Iris pigment epithelial cell (primary cell): ENCODE data around the gene GPAT3.
"Not testable (repeated sequence)": the region's sequence is repeated elsewhere in the genome, so short reads cannot be mapped to it uniquely, and the experiment has no call there.

Source experiments
- DNase-seq: peaks from one replicate; pipeline ENCODE4 v3.0.0-alpha.2; 2011; ENCODE audit warnings: low read depth

GPAT3 gene

GRCh38 chr4:83535520-83536361 lies at the start of gene GPAT3:
Gene GPAT3 (plus strand): TSS chr4:83536108. CDS start chr4:83536623, 515 bp downstream.
- DNase-seq = peak; percentile 78

DNA sequence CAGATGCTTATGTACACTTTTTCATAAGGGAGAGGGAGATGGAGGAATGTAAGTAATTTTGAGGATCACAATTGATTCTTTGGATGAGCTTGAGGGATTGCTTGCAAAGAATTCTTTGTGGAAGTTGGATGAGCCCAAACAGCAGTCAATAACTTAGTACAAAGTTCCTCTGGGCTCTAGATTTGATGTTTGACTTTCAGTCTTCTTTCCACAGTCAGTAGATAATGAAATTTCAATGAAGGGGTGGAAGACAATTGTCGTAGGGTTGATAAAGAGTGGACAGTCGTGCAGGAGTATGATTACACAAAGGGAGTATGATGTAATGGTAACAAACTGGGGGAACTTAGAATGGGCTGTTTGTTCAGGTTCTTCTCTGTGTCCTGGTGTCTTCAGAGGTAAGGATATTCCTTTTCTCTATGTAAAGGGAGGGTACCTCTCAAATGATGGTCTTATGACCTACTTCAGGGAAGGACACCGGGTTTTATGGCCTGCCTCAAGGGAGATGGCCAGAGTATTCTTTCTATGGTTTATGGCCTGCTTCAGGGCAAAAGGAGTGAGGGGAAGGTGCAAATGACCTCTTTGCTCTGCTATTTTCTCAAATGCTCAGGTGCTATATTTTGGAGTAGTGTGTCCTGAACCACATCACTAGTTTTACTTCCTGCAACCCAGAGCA lies 49.3 kb upstream of the GPAT3 start:
- no peak for DNase-seq

- no peak for DNase-seq
Measured at GRCh38 chr4:83489711-83490326, 46.1 kb upstream of the GPAT3 start.

GRCh38 chr4:83490876-83491450 lies 44.9 kb upstream of the GPAT3 start:
- peak; percentile 37 for DNase-seq

DNA sequence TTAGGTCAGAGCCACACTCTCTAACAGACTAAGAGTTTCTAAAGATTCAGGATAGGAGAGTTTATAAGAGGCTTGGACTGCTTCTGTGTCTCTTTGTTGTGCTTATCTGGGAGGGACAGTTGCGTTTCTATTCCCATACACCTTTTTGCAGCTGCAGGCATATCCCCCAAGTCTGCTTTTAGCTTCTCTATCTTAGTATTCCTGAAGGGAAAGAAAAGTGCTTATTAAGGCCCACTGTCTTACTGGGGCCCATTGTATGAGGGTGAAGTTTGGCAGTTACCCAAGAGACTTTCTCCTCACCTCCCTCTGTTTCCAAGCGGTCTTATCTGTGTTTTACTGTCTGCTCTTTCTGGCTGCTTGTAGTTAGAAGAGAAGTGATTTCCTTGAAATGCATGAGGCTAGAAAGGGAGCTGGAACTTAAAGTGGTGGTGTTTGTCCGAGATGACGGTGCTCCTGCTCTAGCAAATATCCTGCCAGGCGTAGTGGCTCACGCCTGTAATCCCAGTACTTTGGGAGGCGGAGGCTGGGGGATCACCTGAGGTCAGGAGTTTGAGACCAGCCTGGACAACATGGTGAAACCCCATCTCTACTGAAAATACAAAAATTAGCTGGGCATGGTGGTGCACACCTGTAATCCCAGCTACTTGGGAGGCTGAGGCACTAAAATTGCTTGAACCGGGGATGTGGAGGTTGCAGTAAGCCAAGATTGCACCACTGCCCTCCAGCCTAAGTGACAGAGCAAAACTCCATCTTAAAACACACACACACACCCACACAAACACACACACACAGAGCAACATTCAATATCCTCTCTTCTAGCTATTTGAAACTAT lies 39.6 kb upstream of the GPAT3 start:
- not testable (repeated sequence) for DNase-seq

DNA sequence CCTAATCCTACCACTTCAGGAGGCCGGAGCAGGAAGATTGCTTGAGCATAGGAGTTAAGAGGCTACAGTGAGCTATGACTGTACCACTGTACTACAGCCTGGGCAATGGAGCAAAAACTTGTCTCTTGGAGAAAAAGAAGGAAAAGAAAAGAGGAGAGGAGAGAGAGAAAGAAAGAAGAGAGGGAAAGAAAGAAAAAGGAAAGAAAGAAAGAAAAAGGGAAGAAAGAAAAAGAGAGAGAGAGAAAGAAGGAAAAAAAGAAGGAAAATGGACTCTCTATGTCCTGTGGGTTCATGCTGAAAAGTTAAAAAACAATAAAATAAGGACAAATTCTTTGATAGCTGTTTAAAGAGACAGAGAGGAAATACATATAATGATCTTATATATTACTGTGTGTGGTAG lies 37.7 kb upstream of the GPAT3 start:
- DNase-seq = no peak

DNA sequence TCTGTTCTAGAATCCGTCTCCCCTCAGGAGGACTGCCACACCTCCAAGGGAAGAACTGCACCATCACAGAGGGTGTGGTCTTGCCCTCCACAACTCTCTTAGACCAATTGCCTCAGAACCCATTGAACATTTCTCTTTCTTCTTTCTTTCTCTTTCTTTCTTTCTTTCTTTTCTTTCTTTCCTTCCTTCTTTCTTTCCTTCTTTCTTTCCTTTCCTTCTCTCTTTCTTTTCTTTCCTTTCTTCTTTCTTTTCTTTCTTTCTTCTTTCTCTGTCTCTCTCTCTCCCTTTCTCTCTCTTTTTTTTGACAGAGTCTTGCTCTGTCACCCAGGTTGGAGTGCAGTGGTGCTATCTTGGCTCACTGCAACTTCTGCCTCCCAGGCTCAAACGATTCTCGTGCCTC lies 34.2 kb upstream of the GPAT3 start:
- DNase-seq = not testable (repeated sequence)

GRCh38 chr4:83503974-83504373 lies 31.9 kb upstream of the GPAT3 start:
- no peak for DNase-seq

- no peak for DNase-seq
Measured at GRCh38 chr4:83504503-83504902, 31.4 kb upstream of the GPAT3 start.

DNA sequence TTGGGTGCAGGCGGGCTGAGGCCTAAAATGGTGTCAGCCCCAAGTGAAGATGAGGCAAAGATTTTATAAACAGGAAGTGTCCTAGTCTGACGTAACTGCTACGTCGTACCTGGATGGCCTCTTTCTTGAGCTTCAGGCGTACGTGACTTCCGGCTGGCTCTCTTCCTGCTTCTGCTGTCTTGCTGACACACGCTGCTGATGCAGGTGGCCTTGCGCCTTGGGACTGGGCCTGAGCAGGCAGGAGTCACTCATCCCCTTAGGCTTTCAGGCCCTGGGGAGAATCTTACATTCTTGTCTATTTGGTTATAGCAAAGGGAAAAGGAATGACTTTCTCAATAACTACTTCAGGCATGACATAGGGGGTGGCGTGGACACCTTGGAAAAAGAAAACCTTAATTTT lies 30.9 kb upstream of the GPAT3 start:
- no peak for DNase-seq

DNA sequence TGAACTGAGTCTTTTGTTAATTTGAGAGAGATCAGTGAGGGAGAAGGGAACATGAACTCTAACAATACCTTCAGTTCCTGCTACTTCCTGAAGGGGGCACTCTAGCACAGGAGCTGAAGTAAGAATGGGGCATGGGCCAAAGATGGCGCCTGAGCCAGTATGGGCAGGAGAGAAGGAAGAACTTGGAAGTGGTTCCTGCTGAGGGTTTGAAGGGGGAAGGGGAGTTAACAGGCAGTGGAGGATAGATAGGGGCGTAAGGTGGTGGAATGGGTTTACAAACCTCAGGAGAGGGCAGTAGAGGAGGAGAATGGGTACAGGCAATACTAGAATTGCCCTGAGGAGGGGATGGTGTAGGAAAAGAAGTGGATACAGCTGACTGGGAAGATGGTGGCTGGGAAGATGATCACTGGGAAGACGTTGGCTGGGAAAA lies 26.7 kb upstream of the GPAT3 start:
- DNase-seq = peak; percentile 58

- DNase-seq = no peak
Measured at GRCh38 chr4:83510442-83510841, 25.5 kb upstream of the GPAT3 start.

GRCh38 chr4:83516042-83516772 lies 19.7 kb upstream of the GPAT3 start:
- peak; percentile 83 for DNase-seq

DNA sequence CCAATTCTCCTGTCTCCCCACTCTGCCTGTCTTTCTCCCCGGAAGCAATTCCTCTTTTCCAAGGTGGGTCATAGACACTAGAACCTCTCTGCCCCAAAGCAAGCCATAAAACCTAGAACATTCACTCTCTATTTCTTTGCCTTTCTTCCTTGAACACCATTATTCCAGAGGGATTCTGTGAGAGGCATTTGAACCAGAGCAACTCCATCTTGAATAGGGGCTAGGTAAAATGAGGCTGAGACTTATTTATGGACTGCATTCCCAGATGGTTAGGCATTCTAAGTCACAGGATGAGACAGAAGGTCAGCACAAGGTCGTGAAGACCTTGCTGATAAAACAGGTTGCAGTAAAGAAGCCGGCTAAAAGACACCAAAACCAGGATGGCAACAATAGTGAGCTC lies 13.7 kb upstream of the GPAT3 start:
- DNase-seq = no peak

DNA sequence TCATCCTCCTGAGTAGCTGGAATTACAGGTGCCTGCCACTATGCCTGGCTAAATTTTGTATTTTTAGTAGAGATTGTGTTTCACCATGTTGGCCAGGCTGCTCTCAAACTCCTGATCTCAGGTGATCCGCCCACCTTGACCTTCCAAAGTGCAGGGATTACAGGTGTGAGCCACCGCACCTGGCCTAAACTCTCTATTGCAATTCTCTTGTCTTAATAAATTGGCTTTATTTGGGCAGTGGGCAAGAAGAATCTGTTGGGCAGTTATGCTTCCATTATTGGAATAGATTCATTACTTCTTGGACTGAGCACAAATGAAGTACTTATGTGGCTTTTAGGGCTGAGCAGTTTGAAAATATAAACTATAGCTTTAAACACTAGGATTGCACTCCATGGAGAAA lies 8.2 kb upstream of the GPAT3 start:
- DNase-seq = no peak

GRCh38 chr4:83536362-83537272 lies 709 bp downstream of the GPAT3 start:
- DNase-seq = peak; percentile 9

GRCh38 chr4:83542225-83542624 lies 6.3 kb downstream of the GPAT3 start:
- DNase-seq = no peak

DNA sequence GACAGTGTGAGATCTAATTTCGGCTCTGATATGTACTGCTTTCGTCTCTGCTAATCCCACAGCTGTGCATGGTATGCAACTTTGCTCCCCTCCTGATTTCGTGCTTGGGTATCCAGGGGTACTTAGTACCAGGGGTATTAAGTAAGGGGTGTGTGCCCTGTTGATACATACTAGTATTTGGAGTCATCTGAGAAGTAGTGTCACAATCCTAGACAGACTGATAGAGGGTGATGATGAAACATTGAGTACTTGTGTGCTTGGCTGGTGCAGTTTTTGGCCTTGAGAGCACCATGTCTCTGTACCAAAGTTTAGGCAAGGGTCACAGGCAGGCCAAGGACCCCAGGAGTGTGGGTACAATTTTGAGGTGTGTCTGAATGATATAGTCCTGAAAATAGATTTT lies 10.9 kb downstream of the GPAT3 start:
- peak; percentile 34 for DNase-seq

GRCh38 chr4:83548151-83548905 lies 12.4 kb downstream of the GPAT3 start:
- DNase-seq = peak; percentile 96
